Aorta (tissue), 5 donors: ENCODE data around the gene GSK3B. TPM values are rescaled to one million over a fixed set of nuclear protein-coding genes. Genes with fewer than 3 reads are reported as not detected.

Source experiments
- ATAC-seq: fragments of 200-7000 bp; cut with Tn5 transposase; one replicate; pipeline ENCODE4 v1.9.1; 2022; ENCODE audit warnings: moderate library complexity; ENCODE audit not compliant: low FRiP score
- DNase-seq, 2 donors: peaks; one replicate each; pipeline ENCODE4 v3.0.0-alpha.2; 2020
- H3K27ac ChIP-seq, 2 donors: one replicate each; pipeline ENCODE4 v1.5.1; 2013; ENCODE audit warnings: low read length in 2 of 2, mild to moderate bottlenecking in 2 of 2, moderate library complexity in 2 of 2, control low read depth in 1 of 2, inconsistent platforms in 1 of 2, low read depth in 1 of 2
- H3K27me3 ChIP-seq, 2 donors: one replicate each; pipeline ENCODE4 v1.6.1; 2013; ENCODE audit warnings: control low read depth in 1 of 2, low read length in 1 of 2, mild to moderate bottlenecking in 1 of 2, moderate library complexity in 1 of 2; ENCODE audit not compliant: insufficient read depth in 2 of 2, control insufficient read depth in 1 of 2
- H3K36me3 ChIP-seq, 2 donors: one replicate each; pipeline ENCODE4 v1.6.1; 2013; ENCODE audit warnings: control low read depth in 1 of 2, low read length in 1 of 2, mild to moderate bottlenecking in 1 of 2; ENCODE audit not compliant: insufficient read depth in 2 of 2, control insufficient read depth in 1 of 2
- H3K4me1 ChIP-seq, 2 donors: one replicate each; pipeline ENCODE4 v1.6.1; 2013; ENCODE audit warnings: low read length in 2 of 2, control low read depth in 1 of 2, mild to moderate bottlenecking in 1 of 2, moderate library complexity in 1 of 2; ENCODE audit not compliant: insufficient read depth in 2 of 2, control insufficient read depth in 1 of 2
- H3K4me3 ChIP-seq, 2 donors: one replicate each; pipeline ENCODE4 v1.5.1; 2013; ENCODE audit warnings: low read length in 2 of 2, control low read depth in 1 of 2, mild to moderate bottlenecking in 1 of 2
- H3K9me3 ChIP-seq: one replicate; pipeline ENCODE4 v1.6.1; 2013; ENCODE audit warnings: mild to moderate bottlenecking, low read length; ENCODE audit not compliant: control insufficient read depth
- WGBS, 2 donors: extraction: QIAGEN DNeasy Blood & Tissue Kit; methylation state at CpG; one replicate each; pipeline ENCODE4 v1.1.7; 2013; 5-methylcytosine and 5-hydroxymethylcytosine counted together
- intact Hi-C, 2 donors: fragments of 100-400 bp; cut with DNase I; formaldehyde crosslinking; loops; one replicate each; pipeline versions ENCODE4 v1.14.2 to v1.15.0; 2022
- polyA plus RNA-seq, 2 donors: library from polyadenylated mRNA; stranded (reverse); fragments of 200-250 nt; gene quantifications; one replicate each; pipeline ENCODE4 v1.2.3, GENCODE V29; 2013
- total RNA-seq, 2 donors: library from RNA; stranded (reverse); fragmentation: NEBNext Ultra II Directional; extraction: Animal tissue kit (Norgen Biotek cat#: 25700); gene quantifications; one replicate each; pipeline ENCODE4 v1.2.1, GENCODE V29; 2021
- donor health status: healthy with polysubstance abuse.
- donor health status: Bipolar disorder and iron deficiency.
- donor health status: DM: no; HTN: no; CAD: no.
- donor health status: DM: no; HTN: no; CAD: no.
- donor health status: DM: yes; HTN: yes; CAD: no.

GSK3B gene
- total and polyA plus RNA-seq, 4 donors = 4.5 to 37.8 (median 19.9) TPM

- H3K27ac ChIP-seq = no peak overlapping the region
- no peak overlapping the region for H3K4me3 ChIP-seq
- DNase-seq = no peak
- H3K9me3 ChIP-seq = no peaks in the 10 kb centered on the region
- ATAC-seq = no peak
- WGBS, 2 donors = 40 to 47% methylated on average over 3 of the region's 3 CpGs
- H3K27me3 ChIP-seq = no peaks in the 10 kb centered on the region
- intact Hi-C loops = no loop called here
- no peaks in the 10 kb centered on the region for H3K36me3 ChIP-seq
- H3K4me1 ChIP-seq = no peaks in the 10 kb centered on the region
Measured at GRCh38 chr3:120102674-120103073, 8.4 kb upstream of the GSK3B start.

GRCh38 chr3:120102232-120102631 is 8.0 kb upstream of the GSK3B start:
- ATAC-seq (no peak), DNase-seq (no peak)
- intact Hi-C loops = no loop called here
- Histone ChIP-seq H3K36me3 (no peaks in the 10 kb centered on the region), H3K4me1 (no peaks in the 10 kb centered on the region), H3K27ac (no peak overlapping the region), H3K9me3 (no peaks in the 10 kb centered on the region), H3K27me3 (no peaks in the 10 kb centered on the region), H3K4me3 (no peak overlapping the region)
- 32 to 37% methylated on average over 3 of the region's 3 CpGs for WGBS, 2 donors

- no peaks in the 10 kb centered on the region for H3K9me3 ChIP-seq
- WGBS, 2 donors = 72 to 73% methylated on average over 3 of the region's 3 CpGs
Measured at GRCh38 chr3:120101624-120102023, 7.4 kb upstream of the GSK3B start.

GRCh38 chr3:120100711-120101110 is 6.5 kb upstream of the GSK3B start:
- ATAC-seq (no peak), DNase-seq (no peak)
- intact Hi-C loops = no loop called here
- Histone ChIP-seq H3K36me3 (no peaks in the 10 kb centered on the region), H3K4me1 (no peaks in the 10 kb centered on the region), H3K27ac (no peak overlapping the region), H3K9me3 (no peaks in the 10 kb centered on the region), H3K27me3 (no peaks in the 10 kb centered on the region), H3K4me3 (no peak overlapping the region)
- WGBS, 2 donors = 100% methylated on average over 1 of the region's 1 CpG

More at GRCh38 chr3:120101624-120102023, 7.4 kb upstream of the GSK3B start:
- Histone ChIP-seq H3K4me3 (no peak overlapping the region), H3K4me1 (no peaks in the 10 kb centered on the region), H3K27me3 (no peaks in the 10 kb centered on the region), H3K27ac (no peak overlapping the region), H3K36me3 (no peaks in the 10 kb centered on the region)
- ATAC-seq (no peak), DNase-seq (no peak)
- intact Hi-C loops = no loop called here

GRCh38 chr3:120098710-120099109 is 4.5 kb upstream of the GSK3B start:
- intact Hi-C loops = loop anchor here (5.0 to 10.0 kb wide), 4 partner anchors 64 to 336 kb away; partner anchors contain the start of gene LRRC58 (in 1 of the 2)
- no peak overlapping the region for H3K4me3 ChIP-seq
- H3K36me3 ChIP-seq = no peaks in the 10 kb centered on the region
- DNase-seq = no peak
- H3K27me3 ChIP-seq = no peaks in the 10 kb centered on the region
- H3K4me1 ChIP-seq = no peaks in the 10 kb centered on the region
- ATAC-seq = no peak
- no peak overlapping the region for H3K27ac ChIP-seq
- no peaks in the 10 kb centered on the region for H3K9me3 ChIP-seq

GRCh38 chr3:120095979-120096426 is 1.8 kb upstream of the GSK3B start:
- no peaks in the 10 kb centered on the region for H3K27me3 ChIP-seq
- H3K36me3 ChIP-seq = no peaks in the 10 kb centered on the region

GRCh38 chr3:120095226-120095978 is 1.2 kb upstream of the GSK3B start:
- DNase-seq (peak; percentile 93 to 96), ATAC-seq (peak; percentile 82)
- peak overlapping the region; percentile 79 for H3K4me3 ChIP-seq
- intact Hi-C loops = loop anchor here (5.0 to 10.0 kb wide), 4 partner anchors 67 to 339 kb away; partner anchors contain the start of gene LRRC58 (in 1 of the 2)
- no peaks in the 10 kb centered on the region for H3K36me3 ChIP-seq
- WGBS, 2 donors = 0 to 1% methylated on average over 56 to 58 of the region's 58 CpGs
- no peaks in the 10 kb centered on the region for H3K4me1 ChIP-seq
- peak overlapping the region; percentile 98 for H3K27ac ChIP-seq
- no peaks in the 10 kb centered on the region for H3K9me3 ChIP-seq
- H3K27me3 ChIP-seq = no peaks in the 10 kb centered on the region

More at GRCh38 chr3:120095979-120096426, 1.8 kb upstream of the GSK3B start:
- intact Hi-C loops = loop anchor here (5.0 to 10.0 kb wide), 4 partner anchors 66 to 339 kb away; partner anchors contain the start of gene LRRC58 (in 1 of the 2)
- no peaks in the 10 kb centered on the region for H3K4me1 ChIP-seq
- 0 to 5% methylated on average over 1 of the region's 1 CpG for WGBS, 2 donors
- peak overlapping the region; percentile 81 to 98 for H3K27ac ChIP-seq
- H3K9me3 ChIP-seq = no peaks in the 10 kb centered on the region
- ATAC-seq (no peak), DNase-seq (no peak)
- peak overlapping the region; percentile 79 for H3K4me3 ChIP-seq

GRCh38 chr3:120094776-120095225 is 554 bp upstream of the GSK3B start:
- peak overlapping the region in 1 of 2 donors; percentile 79 for H3K4me3 ChIP-seq
- H3K27ac ChIP-seq = peak overlapping the region in 1 of 2 donors; percentile 98
- ATAC-seq (peak; percentile 96), DNase-seq (peak in 1 of 2 donors; percentile 99)
- no peaks in the 10 kb centered on the region for H3K4me1 ChIP-seq
- H3K27me3 ChIP-seq = no peaks in the 10 kb centered on the region
- H3K9me3 ChIP-seq = no peaks in the 10 kb centered on the region
- intact Hi-C loops = loop anchor here (5.0 to 10.0 kb wide), 6 partner anchors 68 to 340 kb away; partner anchors contain the start of gene LRRC58 (in 1 of the 2)
- no peaks in the 10 kb centered on the region for H3K36me3 ChIP-seq
- WGBS, 2 donors = 0 to 1% methylated on average over 31 of the region's 31 CpGs
